PC-9 (cell line): ENCODE data around the gene PIP5K1B. TPM values are rescaled to one million over a fixed set of nuclear protein-coding genes. Genes with fewer than 3 reads are reported as not detected.

Experiments used
- BruUV-seq: library from RNA; stranded (reverse); fragments of 400-500 nt; replicated peaks from 2 replicates; lab custom pipeline; 2021; lab: Mats Ljungman, UMichigan
- CTCF ChIA-PET: fragments of 300-600 bp; sonication (Branson Sonifier 250); formaldehyde crosslinking; loops from one replicate; lab custom pipeline; 2022; ENCODE audit warnings: antibody characterized with exemption; lab: Charles Lee
- POLR2A ChIA-PET: fragments of 300-600 bp; sonication (Branson Sonifier 250); formaldehyde crosslinking; loops from one replicate; lab custom pipeline; 2022; ENCODE audit warnings: antibody characterized with exemption; ENCODE audit not compliant: unreplicated experiment; lab: Charles Lee
- DNase-seq, 2 experiments: peaks; one replicate each; pipeline versions ENCODE4 v3.0.0 to v3.0.0-alpha.2; 2015 to 2022; ENCODE audit warnings: mixed read lengths in 1 of 2
- H2AFZ ChIP-seq: fragments of 200-600 bp; sonication (generic); 2 replicates; pipeline ENCODE4 v1.8.1; 2017; ENCODE audit warnings: antibody characterized with exemption
- H3F3A ChIP-seq: fragments of 200-600 bp; sonication (generic); 2 replicates; pipeline ENCODE4 v1.8.1; 2017; ENCODE audit warnings: antibody characterized with exemption, mild to moderate bottlenecking, low read depth; ENCODE audit not compliant: insufficient read depth
- H3K27ac ChIP-seq: fragments of 200-600 bp; sonication (generic); 2 replicates; pipeline ENCODE4 v1.6.1; 2016; ENCODE audit warnings: mixed run types
- H3K27me3 ChIP-seq: fragments of 200-600 bp; sonication (generic); 2 replicates; pipeline ENCODE4 v1.6.1; 2016; ENCODE audit warnings: low read depth, mixed run types; ENCODE audit not compliant: insufficient read depth
- H3K36me3 ChIP-seq: fragments of 200-600 bp; sonication (generic); 2 replicates; pipeline ENCODE4 v1.6.1; 2016; ENCODE audit warnings: low read depth, mixed run types
- H3K4me1 ChIP-seq: fragments of 200-600 bp; sonication (generic); replicated peaks from 2 replicates; pipeline ENCODE4 v1.6.1; 2016; ENCODE audit warnings: mixed run types; ENCODE audit not compliant: insufficient read depth
- H3K4me2 ChIP-seq: fragments of 200-600 bp; sonication (generic); 2 replicates; pipeline ENCODE4 v1.6.1; 2017; ENCODE audit warnings: mixed run types
- H3K4me3 ChIP-seq: fragments of 200-600 bp; sonication (generic); 2 replicates; pipeline ENCODE4 v1.6.1; 2016; ENCODE audit warnings: mixed run types
- H3K79me2 ChIP-seq: fragments of 200-600 bp; sonication (generic); 2 replicates; pipeline ENCODE4 v1.6.1; 2017; ENCODE audit warnings: low read depth, mixed run types
- H3K9me2 ChIP-seq: fragments of 200-600 bp; sonication (generic); 2 replicates; pipeline ENCODE4 v1.8.1; 2017; ENCODE audit warnings: mild to moderate bottlenecking; ENCODE audit not compliant: insufficient read depth
- H3K9me3 ChIP-seq: fragments of 200-600 bp; sonication (generic); 2 replicates; pipeline ENCODE4 v1.8.1; 2016; ENCODE audit warnings: low read depth; ENCODE audit not compliant: insufficient read depth
- H4K20me1 ChIP-seq: fragments of 200-600 bp; sonication (generic); 2 replicates; pipeline ENCODE4 v1.8.1; 2017; ENCODE audit not compliant: insufficient read depth
- CTCF ChIP-seq: fragments of 200-600 bp; sonication (generic); conservative IDR thresholded peaks from 2 replicates; pipeline ENCODE4 v1.6.1; 2017; ENCODE audit warnings: mixed run types, antibody characterized with exemption, mild to moderate bottlenecking, moderate library complexity
- EZH2 ChIP-seq: fragments of 200-600 bp; sonication (generic); IDR thresholded peaks from 2 replicates; pipeline ENCODE4 v1.8.0; 2017; ENCODE audit warnings: antibody characterized with exemption, low read depth
- intact Hi-C: fragments of 100-400 bp; cut with micrococcal nuclease; formaldehyde crosslinking; loops from one replicate; pipeline ENCODE4 v1.10.0; 2022; ENCODE audit not compliant: unreplicated experiment
- total RNA-seq: library from RNA; stranded (reverse); gene quantifications from 2 replicates; pipeline ENCODE4 v1.2.3, GENCODE V29; 2021

The PIP5K1B gene
- total RNA-seq, 1 experiment from 2014 or later, result not detected

- H3K9me2 ChIP-seq, result no peaks in the 10 kb centered on the region
- no peak overlapping the region for H3K27ac ChIP-seq
- DNase-seq, result no peak
- no peaks in the 10 kb centered on the region for H3F3A ChIP-seq
- CTCF ChIA-PET, result no interaction called here
- no peaks in the 10 kb centered on the region for H3K79me2 ChIP-seq
- H2AFZ ChIP-seq, result no peak overlapping the region
- POLR2A ChIA-PET, result no interaction called here
- H3K4me1 ChIP-seq, result no peaks in the 10 kb centered on the region
- TF ChIP-seq CTCF (no peak), EZH2 (no peak)
- no peaks in the 10 kb centered on the region for H4K20me1 ChIP-seq
- no peaks in the 10 kb centered on the region for H3K36me3 ChIP-seq
- H3K4me3 ChIP-seq, result no peak overlapping the region
- BruUV-seq, result no TSS peak
- no peak overlapping the region for H3K4me2 ChIP-seq
- peaks cover 49% of the 10 kb centered on the region for H3K27me3 ChIP-seq
- no peaks in the 10 kb centered on the region for H3K9me3 ChIP-seq
- intact Hi-C loops, result no loop called here
Measured at GRCh38 chr9:68870086-68870485, 165.0 kb downstream of the PIP5K1B start.

- Histone ChIP-seq H3K4me1 (no peaks in the 10 kb centered on the region), H3F3A (no peaks in the 10 kb centered on the region), H4K20me1 (no peaks in the 10 kb centered on the region), H3K9me2 (no peaks in the 10 kb centered on the region), H3K79me2 (no peaks in the 10 kb centered on the region), H3K36me3 (no peaks in the 10 kb centered on the region), H2AFZ (no peak overlapping the region), H3K9me3 (no peaks in the 10 kb centered on the region), H3K4me2 (no peak overlapping the region), H3K27me3 (peaks cover 50% of the 10 kb centered on the region), H3K27ac (no peak overlapping the region), H3K4me3 (no peak overlapping the region)
- ChIA-PET POLR2A (no interaction called here), CTCF (no interaction called here)
- no TSS peak for BruUV-seq
- intact Hi-C loops, result no loop called here
- no peak for TF ChIP-seq EZH2
- no peak for TF ChIP-seq CTCF
- no peak for DNase-seq
Measured at GRCh38 chr9:68871236-68871635, 166.2 kb downstream of the PIP5K1B start.

- H3K9me3 ChIP-seq, result no peaks in the 10 kb centered on the region
- H3K9me2 ChIP-seq, result no peaks in the 10 kb centered on the region
- H4K20me1 ChIP-seq, result no peaks in the 10 kb centered on the region
- H3K79me2 ChIP-seq, result no peaks in the 10 kb centered on the region
- no peak overlapping the region for H3K27ac ChIP-seq
- no peaks in the 10 kb centered on the region for H3F3A ChIP-seq
- H3K4me2 ChIP-seq, result no peak overlapping the region
- H3K36me3 ChIP-seq, result no peaks in the 10 kb centered on the region
- DNase-seq, result no peak
- no peak overlapping the region for H2AFZ ChIP-seq
- intact Hi-C loops, result no loop called here
- CTCF ChIA-PET, result no interaction called here
- H3K27me3 ChIP-seq, result peaks cover 55% of the 10 kb centered on the region
- no peaks in the 10 kb centered on the region for H3K4me1 ChIP-seq
- TF ChIP-seq CTCF, result no peak
- no peak for TF ChIP-seq EZH2
- no peak overlapping the region for H3K4me3 ChIP-seq
- POLR2A ChIA-PET, result no interaction called here
- BruUV-seq, result no TSS peak
Measured at GRCh38 chr9:68872026-68872501, 167.0 kb downstream of the PIP5K1B start.
